Glutamatergic neuron (in vitro differentiated cells): ENCODE measurements around the gene TEP1. TPM values are rescaled to one million over a fixed set of nuclear protein-coding genes. Genes with fewer than 3 reads are reported as not detected.

ENCODE experiments used
- DNase-seq: peaks from one replicate; pipeline ENCODE4 v3.0.0; 2022
- H3K27ac Mint-ChIP-seq: one replicate; pipeline ENCODE4 v1.8.0; 2020; ENCODE audit warnings: mild to moderate bottlenecking, mixed read lengths, inconsistent platforms; ENCODE audit not compliant: unreplicated experiment
- H3K27me3 Mint-ChIP-seq: one replicate; pipeline ENCODE4 v1.8.0; 2020; ENCODE audit warnings: mild to moderate bottlenecking, moderate library complexity, mixed read lengths, inconsistent platforms; ENCODE audit not compliant: unreplicated experiment
- H3K36me3 Mint-ChIP-seq: one replicate; pipeline ENCODE4 v1.8.0; 2020; ENCODE audit warnings: mild to moderate bottlenecking, mixed read lengths, inconsistent platforms; ENCODE audit not compliant: unreplicated experiment
- H3K4me1 Mint-ChIP-seq: one replicate; pipeline ENCODE4 v1.8.0; 2020; ENCODE audit warnings: mild to moderate bottlenecking, low read depth, mixed read lengths, inconsistent platforms; ENCODE audit not compliant: unreplicated experiment
- H3K4me3 Mint-ChIP-seq: one replicate; pipeline ENCODE4 v1.8.0; 2020; ENCODE audit warnings: mild to moderate bottlenecking, mixed read lengths, inconsistent platforms; ENCODE audit not compliant: unreplicated experiment
- H3K9me3 Mint-ChIP-seq: one replicate; pipeline ENCODE4 v1.8.0; 2020; ENCODE audit warnings: mild to moderate bottlenecking, moderate library complexity, mixed read lengths, inconsistent platforms; ENCODE audit not compliant: unreplicated experiment
- CTCF ChIP-seq: fragments of 200-600 bp; sonication (generic); IDR thresholded peaks from one replicate; pipeline ENCODE4 v1.5.0; 2021; ENCODE audit not compliant: partially characterized antibody, unreplicated experiment
- total RNA-seq: library from RNA; stranded (reverse); fragmentation: NEBNext Ultra II Directional; extraction: Animal tissue kit (Norgen Biotek cat#: 25700); gene quantifications from one replicate; pipeline ENCODE4 v1.2.1, GENCODE V29; 2021; ENCODE audit not compliant: unreplicated experiment

Gene TEP1
- total RNA-seq, 1 donor from 2014 or later = 22.7 TPM

DNA sequence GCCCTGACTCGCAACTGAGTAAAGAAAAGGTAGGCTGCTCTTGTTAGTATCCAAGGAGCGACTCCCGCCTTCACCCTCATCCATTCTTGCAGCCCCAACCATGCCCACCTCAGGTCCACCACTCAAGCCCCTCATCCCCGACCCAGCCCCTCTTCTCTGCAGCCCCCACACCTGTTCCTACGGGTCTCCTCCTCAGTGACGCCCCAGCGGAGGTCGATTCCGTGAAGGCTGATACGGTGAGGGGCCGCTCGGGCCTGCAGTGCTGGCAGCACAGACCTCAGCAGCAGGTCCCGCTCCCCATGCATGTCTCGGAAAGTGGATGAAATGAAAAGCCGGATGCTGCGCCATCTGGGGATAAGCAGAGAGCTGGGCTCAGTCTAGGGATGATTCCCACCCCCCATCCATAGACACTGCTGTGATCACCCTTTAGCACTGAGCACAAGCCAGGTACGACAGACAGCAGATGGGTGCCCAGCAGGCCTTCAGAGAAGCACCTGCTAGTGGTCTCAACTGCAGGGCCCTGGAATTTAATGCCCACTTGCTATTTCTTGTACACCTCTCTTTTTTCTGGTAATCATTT lies 26.9 kb downstream of the TEP1 start:
- Mint-ChIP-seq H3K27me3 (no peaks in the 10 kb centered on the region), H3K4me1 (no peaks in the 10 kb centered on the region), H3K4me3 (no peak overlapping the region), H3K27ac (no peak overlapping the region), H3K36me3 (peaks cover 4% of the 10 kb centered on the region), H3K9me3 (peaks cover 4% of the 10 kb centered on the region)
- TF ChIP-seq CTCF = no peak
- no peak for DNase-seq

GRCh38 chr14:20384886-20385285 lies 28.4 kb downstream of the TEP1 start:
- no peak for TF ChIP-seq CTCF
- H3K27ac Mint-ChIP-seq = no peak overlapping the region
- H3K4me1 Mint-ChIP-seq = no peaks in the 10 kb centered on the region
- H3K4me3 Mint-ChIP-seq = no peak overlapping the region
- DNase-seq = no peak
- H3K9me3 Mint-ChIP-seq = peaks cover 8% of the 10 kb centered on the region
- no peaks in the 10 kb centered on the region for H3K27me3 Mint-ChIP-seq
- H3K36me3 Mint-ChIP-seq = peaks cover 8% of the 10 kb centered on the region

DNA sequence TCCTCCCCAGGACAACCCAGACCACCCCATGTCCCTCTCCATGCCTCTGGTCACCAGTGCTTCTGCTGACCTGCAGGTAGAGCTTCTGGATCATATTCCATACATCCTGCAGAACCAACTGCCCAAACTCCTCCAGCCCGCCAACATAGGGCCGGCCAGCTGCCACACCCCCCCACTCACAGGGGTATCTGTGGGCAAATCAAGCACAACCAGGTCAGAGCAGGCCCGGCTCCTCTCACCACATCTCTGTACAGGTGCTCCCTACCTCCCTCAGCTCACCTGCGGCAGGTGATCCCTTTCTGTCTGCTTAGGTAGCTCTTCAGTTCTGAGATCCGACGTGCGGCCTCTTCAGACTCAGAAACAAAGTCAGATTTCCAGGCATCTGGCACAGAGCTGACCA lies 29.0 kb downstream of the TEP1 start:
- TF ChIP-seq CTCF = no peak
- Mint-ChIP-seq H3K36me3 (peaks cover 8% of the 10 kb centered on the region), H3K27me3 (no peaks in the 10 kb centered on the region), H3K4me1 (no peaks in the 10 kb centered on the region), H3K9me3 (peaks cover 8% of the 10 kb centered on the region), H3K4me3 (no peak overlapping the region), H3K27ac (no peak overlapping the region)
- DNase-seq = no peak

GRCh38 chr14:20383636-20384035 lies 29.7 kb downstream of the TEP1 start:
- peaks cover 8% of the 10 kb centered on the region for H3K36me3 Mint-ChIP-seq
- H3K9me3 Mint-ChIP-seq = peaks cover 8% of the 10 kb centered on the region
- no peak for TF ChIP-seq CTCF
- H3K4me1 Mint-ChIP-seq = no peaks in the 10 kb centered on the region
- no peak for DNase-seq
- no peaks in the 10 kb centered on the region for H3K27me3 Mint-ChIP-seq
- no peak overlapping the region for H3K4me3 Mint-ChIP-seq
- no peak overlapping the region for H3K27ac Mint-ChIP-seq

GRCh38 chr14:20383032-20383431 lies 30.3 kb downstream of the TEP1 start:
- no peak for DNase-seq
- Mint-ChIP-seq H3K4me3 (no peak overlapping the region), H3K36me3 (peaks cover 8% of the 10 kb centered on the region), H3K9me3 (peaks cover 8% of the 10 kb centered on the region), H3K27me3 (no peaks in the 10 kb centered on the region), H3K27ac (no peak overlapping the region), H3K4me1 (no peaks in the 10 kb centered on the region)
- no peak for TF ChIP-seq CTCF
